ENCODE results near the gene RUBCN. TPM values are rescaled to one million over a fixed set of nuclear protein-coding genes. Genes with fewer than 3 reads are reported as not detected.
"Not testable (repeated sequence)": the region's sequence is repeated elsewhere in the genome, so short reads cannot be mapped to it uniquely, and the experiment has no call there.

The RUBCN gene
- total RNA-seq, 1 experiment from 2014 or later = 25.6 TPM

GRCh38 chr3:197631989-197632388 is 104.7 kb downstream of the RUBCN start:
- intact Hi-C loops (cut with micrococcal nuclease; ENCODE audit: unreplicated experiment) = loop anchor here (5.0 kb wide), 1 partner anchor 35 kb away; no protein-coding TSS in a partner anchor
- POLR2A ChIA-PET (ENCODE audit: low non-redundant PET) = not testable (repeated sequence)
- CTCF ChIA-PET = interaction anchor here (0.6 kb wide), 1 partner anchor 33 kb away, joined by 4 read pairs; no protein-coding TSS in a partner anchor

GRCh38 chr3:197630766-197631165 is 105.9 kb downstream of the RUBCN start:
- intact Hi-C loops (cut with micrococcal nuclease; ENCODE audit: unreplicated experiment) = loop anchor here (5.0 kb wide), 1 partner anchor 33 kb away; no protein-coding TSS in a partner anchor
- H3K4me1 ChIP-seq (ENCODE audit: insufficient read depth, low read length, poor library complexity, severe bottlenecking); H3K27ac ChIP-seq (ENCODE audit: low read depth, low read length, poor library complexity, severe bottlenecking); BruUV-seq (replicated peaks); H3K9me3 ChIP-seq (ENCODE audit: low read depth, low read length, poor library complexity, severe bottlenecking); DNase-seq (ENCODE audit: low spot score); CTCF ChIA-PET; H3K4me3 ChIP-seq (ENCODE audit: low read depth, low read length, poor library complexity, severe bottlenecking); POLR2A ChIA-PET (ENCODE audit: low non-redundant PET); H3K27me3 ChIP-seq (replicated peaks; ENCODE audit: insufficient read depth, low read depth, low read length, poor library complexity); H3K36me3 ChIP-seq (ENCODE audit: insufficient read depth, low read length, poor library complexity, severe bottlenecking): not testable (repeated sequence)

More at GRCh38 chr3:197631989-197632388, 104.7 kb downstream of the RUBCN start:
- H3K27me3 ChIP-seq (replicated peaks; ENCODE audit: insufficient read depth, low read depth, low read length, poor library complexity); H3K27ac ChIP-seq (ENCODE audit: low read depth, low read length, poor library complexity, severe bottlenecking); H3K4me3 ChIP-seq (ENCODE audit: low read depth, low read length, poor library complexity, severe bottlenecking); H3K36me3 ChIP-seq (ENCODE audit: insufficient read depth, low read length, poor library complexity, severe bottlenecking); H3K4me1 ChIP-seq (ENCODE audit: insufficient read depth, low read length, poor library complexity, severe bottlenecking); BruUV-seq (replicated peaks); DNase-seq (ENCODE audit: low spot score); H3K9me3 ChIP-seq (ENCODE audit: low read depth, low read length, poor library complexity, severe bottlenecking): not testable (repeated sequence)
- TF ChIP-seq CTCF (conservative IDR thresholded peaks at IDR 0.05; ENCODE audit: low read depth, low read length) = peak; percentile 38; the same call in 1 of the 2 replicates

- DNase-seq (ENCODE audit: low spot score); H3K27me3 ChIP-seq (replicated peaks; ENCODE audit: insufficient read depth, low read depth, low read length, poor library complexity); POLR2A ChIA-PET (ENCODE audit: low non-redundant PET); H3K9me3 ChIP-seq (ENCODE audit: low read depth, low read length, poor library complexity, severe bottlenecking); H3K27ac ChIP-seq (ENCODE audit: low read depth, low read length, poor library complexity, severe bottlenecking); H3K4me3 ChIP-seq (ENCODE audit: low read depth, low read length, poor library complexity, severe bottlenecking); intact Hi-C loops (cut with micrococcal nuclease; ENCODE audit: unreplicated experiment); H3K36me3 ChIP-seq (ENCODE audit: insufficient read depth, low read length, poor library complexity, severe bottlenecking); BruUV-seq (replicated peaks); CTCF ChIA-PET; H3K4me1 ChIP-seq (ENCODE audit: insufficient read depth, low read length, poor library complexity, severe bottlenecking): not testable (repeated sequence)
These were observed 107.4 kb downstream of the RUBCN start for GRCh38 chr3:197629286-197629685.

- H3K4me1 ChIP-seq (ENCODE audit: insufficient read depth, low read length, poor library complexity, severe bottlenecking); H3K9me3 ChIP-seq (ENCODE audit: low read depth, low read length, poor library complexity, severe bottlenecking); POLR2A ChIA-PET (ENCODE audit: low non-redundant PET); H3K36me3 ChIP-seq (ENCODE audit: insufficient read depth, low read length, poor library complexity, severe bottlenecking); BruUV-seq (replicated peaks); H3K27me3 ChIP-seq (replicated peaks; ENCODE audit: insufficient read depth, low read depth, low read length, poor library complexity); intact Hi-C loops (cut with micrococcal nuclease; ENCODE audit: unreplicated experiment); CTCF ChIA-PET: not testable (repeated sequence)
- peak overlapping the region; percentile 69 for H3K4me3 ChIP-seq (ENCODE audit: low read depth, low read length, poor library complexity, severe bottlenecking)
- H3K27ac ChIP-seq (ENCODE audit: low read depth, low read length, poor library complexity, severe bottlenecking) = peak overlapping the region; percentile 83
- peak; percentile 86 for DNase-seq (ENCODE audit: low spot score)
These were observed 108.8 kb downstream of the RUBCN start for GRCh38 chr3:197627772-197628523.

- H3K4me1 ChIP-seq (ENCODE audit: insufficient read depth, low read length, poor library complexity, severe bottlenecking); H3K36me3 ChIP-seq (ENCODE audit: insufficient read depth, low read length, poor library complexity, severe bottlenecking); CTCF ChIA-PET; BruUV-seq (replicated peaks); DNase-seq (ENCODE audit: low spot score); POLR2A ChIA-PET (ENCODE audit: low non-redundant PET); H3K27me3 ChIP-seq (replicated peaks; ENCODE audit: insufficient read depth, low read depth, low read length, poor library complexity); intact Hi-C loops (cut with micrococcal nuclease; ENCODE audit: unreplicated experiment); H3K9me3 ChIP-seq (ENCODE audit: low read depth, low read length, poor library complexity, severe bottlenecking): not testable (repeated sequence)
- Histone ChIP-seq H3K4me3 (ENCODE audit: low read depth, low read length, poor library complexity, severe bottlenecking) (peak overlapping the region; percentile 69), H3K27ac (ENCODE audit: low read depth, low read length, poor library complexity, severe bottlenecking) (peak overlapping the region; percentile 83)
These were observed 109.4 kb downstream of the RUBCN start for GRCh38 chr3:197627158-197627771.

- H3K4me1 ChIP-seq (ENCODE audit: insufficient read depth, low read length, poor library complexity, severe bottlenecking); H3K9me3 ChIP-seq (ENCODE audit: low read depth, low read length, poor library complexity, severe bottlenecking); H3K36me3 ChIP-seq (ENCODE audit: insufficient read depth, low read length, poor library complexity, severe bottlenecking); BruUV-seq (replicated peaks); intact Hi-C loops (cut with micrococcal nuclease; ENCODE audit: unreplicated experiment); DNase-seq (ENCODE audit: low spot score); H3K27ac ChIP-seq (ENCODE audit: low read depth, low read length, poor library complexity, severe bottlenecking); CTCF ChIA-PET; H3K27me3 ChIP-seq (replicated peaks; ENCODE audit: insufficient read depth, low read depth, low read length, poor library complexity); POLR2A ChIA-PET (ENCODE audit: low non-redundant PET): not testable (repeated sequence)
- H3K4me3 ChIP-seq (ENCODE audit: low read depth, low read length, poor library complexity, severe bottlenecking) = peak overlapping the region; percentile 69
These were observed 110.1 kb downstream of the RUBCN start for GRCh38 chr3:197626404-197627157.
